K562 (cell line): ENCODE results near the gene SLC7A8. TPM values are rescaled to one million over a fixed set of nuclear protein-coding genes. Genes with fewer than 3 reads are reported as not detected.

ENCODE experiments used
- ASH1L ChIP-seq: fragments of 450-650 bp; IDR thresholded peaks from 2 replicates; pipeline ENCODE4 v1.6.1; 2018; ENCODE audit warnings: borderline replicate concordance, mild to moderate bottlenecking, low read depth; ENCODE audit not compliant: partially characterized antibody
- CEBPG ChIP-seq, 3 experiments: fragments of 200-800 bp in 1 of 3; sonication (Bioruptor generic) in 1 of 3; sonication (generic) in 1 of 3; formaldehyde crosslinking in 1 of 3; IDR thresholded peaks in 2 of 3; conservative IDR thresholded peaks in 1 of 3; 2 replicates each; pipeline versions ENCODE4 v1.6.1 to v1.8.0; 2016 to 2022; ENCODE audit warnings: missing compliant biosample characterization in 2 of 3, missing genetic modification characterization in 2 of 3, mild to moderate bottlenecking in 1 of 3, missing genetic modification reagents in 1 of 3
- CHCHD3 ChIP-seq: fragments of 250-450 bp; sonication (Bioruptor Pico); IDR thresholded peaks from 2 replicates; pipeline ENCODE4 v2.1.2; 2022; ENCODE audit warnings: mild to moderate bottlenecking
- FOXK2 ChIP-seq, 2 experiments: fragments of 450-650 bp; IDR thresholded peaks in 1 of 2; conservative IDR thresholded peaks in 1 of 2; 2 replicates each; pipeline ENCODE4 v1.6.1; 2016; ENCODE audit warnings: low read depth in 2 of 2, mild to moderate bottlenecking in 1 of 2
- GABPA ChIP-seq: fragments of 200-800 bp; sonication (Bioruptor generic); conservative IDR thresholded peaks from 2 replicates; pipeline ENCODE4 v1.6.1; 2016; ENCODE audit warnings: low read depth, missing genetic modification characterization, missing compliant biosample characterization
- HIVEP1 ChIP-seq: fragments of 250-450 bp; sonication (Bioruptor Pico); IDR thresholded peaks from 2 replicates; pipeline ENCODE4 v1.4.0; 2020; ENCODE audit warnings: mild to moderate bottlenecking
- HOMEZ ChIP-seq: fragments of 250-450 bp; sonication (Bioruptor Pico); IDR thresholded peaks from 2 replicates; pipeline ENCODE4 v1.4.0; 2020; ENCODE audit warnings: mild to moderate bottlenecking, moderate library complexity
- LEF1 ChIP-seq: fragments of 450-650 bp; IDR thresholded peaks from 2 replicates; pipeline ENCODE4 v1.6.1; 2016; ENCODE audit warnings: mild to moderate bottlenecking
- MAZ ChIP-seq, 2 experiments: fragments of 450-650 bp in 1 of 2; sonication (generic) in 1 of 2; formaldehyde crosslinking; IDR thresholded peaks in 1 of 2; conservative IDR thresholded peaks in 1 of 2; 2 replicates each; pipeline versions ENCODE4 v1.4.0 to v1.5.0; 2020; ENCODE audit warnings: mild to moderate bottlenecking in 1 of 2, missing genetic modification reagents in 1 of 2
- NR2C1 ChIP-seq, 2 experiments: fragments of 450-650 bp; IDR thresholded peaks; 2 replicates each; pipeline ENCODE4 v1.6.1; 2017; ENCODE audit warnings: mild to moderate bottlenecking in 2 of 2, antibody characterized with exemption in 1 of 2, inconsistent platforms in 1 of 2, missing compliant biosample characterization in 1 of 2, missing genetic modification characterization in 1 of 2
- PHF20 ChIP-seq: fragments of 450-650 bp; IDR thresholded peaks from 2 replicates; pipeline ENCODE4 v1.6.1; 2018; ENCODE audit not compliant: partially characterized antibody
- SFPQ ChIP-seq: fragments of 200-400 bp; formaldehyde crosslinking; IDR thresholded peaks from 2 replicates; pipeline ENCODE4 v1.6.1; 2017; ENCODE audit warnings: mild to moderate bottlenecking, low read depth, low read length, moderate library complexity
- SMAD1 ChIP-seq: fragments of 150-350 bp; IDR thresholded peaks from 2 replicates; pipeline ENCODE4 v1.6.1; 2014; ENCODE audit warnings: low read length, low read depth; ENCODE audit not compliant: partially characterized antibody
- TGIF2 ChIP-seq: sonication (generic); formaldehyde crosslinking; IDR thresholded peaks from 2 replicates; pipeline ENCODE4 v1.8.1; 2022; ENCODE audit warnings: mild to moderate bottlenecking, missing genetic modification reagents, moderate library complexity
- ZNF165 ChIP-seq: fragments of 250-450 bp; sonication (Bioruptor Pico); IDR thresholded peaks from 2 replicates; pipeline ENCODE4 v1.4.0; 2020; ENCODE audit warnings: borderline replicate concordance
- ZNF507 ChIP-seq: conservative IDR thresholded peaks from 2 replicates; pipeline ENCODE4 v1.6.1; 2017; ENCODE audit warnings: missing genetic modification characterization, missing compliant biosample characterization
- ZNF589 ChIP-seq: fragments of 200-800 bp; sonication (Bioruptor generic); IDR thresholded peaks from 2 replicates; pipeline ENCODE4 v1.6.1; 2016; ENCODE audit warnings: low read depth, missing genetic modification characterization, missing compliant biosample characterization
- polyA plus RNA-seq, 8 experiments: library from polyadenylated mRNA; depleted of rRNA in 4 of 8; stranded (reverse) in 5 of 8; unstranded in 3 of 8; fragments of >200 nt; fragmentation: Nextera tagmentation in 2 of 8; fragmentation: Illumina TruSeq in 1 of 8; extraction: Ambion mirVana in 2 of 8; extraction: Trizol in 1 of 8; gene quantifications; 2 replicates each; pipeline versions ENCODE4 v1.2.1 to v1.2.3, GENCODE V29; 2011 to 2014; ENCODE audit warnings: inconsistent platforms in 1 of 8, missing spikeins in 1 of 8
- total RNA-seq, 7 experiments: library from RNA; depleted of rRNA in 6 of 7; stranded (reverse); fragments of >200 nt in 6 of 7; fragmentation: Illumina TruSeq in 2 of 7; extraction: Trizol in 2 of 7; gene quantifications; 2 replicates each; pipeline versions ENCODE4 v1.2.1 to v1.2.3, GENCODE V29; 2011 to 2021; ENCODE audit warnings: low replicate concordance in 1 of 7
- TF ChIP-seq, protein P1 (sequence below): sonication (generic); formaldehyde crosslinking; IDR thresholded peaks from 2 replicates; pipeline ENCODE4 v1.8.0; 2022; ENCODE audit warnings: missing genetic modification reagents, mild to moderate bottlenecking, moderate library complexity, borderline replicate concordance
- TF ChIP-seq, protein P2 (sequence below): fragments of 450-650 bp; IDR thresholded peaks from 2 replicates; pipeline ENCODE4 v1.6.1; 2016
- TF ChIP-seq, protein P3 (sequence below): fragments of 250-450 bp; sonication (Bioruptor Pico); IDR thresholded peaks from 2 replicates; pipeline ENCODE4 v1.4.0; 2020; ENCODE audit warnings: borderline replicate concordance

SLC7A8 gene
- total and polyA plus RNA-seq, 9 of the 15 experiments (the other 6 are each of a cell fraction or from before 2014, with no cell fraction given), result 2.0 to 33.0 (median 6.0) TPM

DNA sequence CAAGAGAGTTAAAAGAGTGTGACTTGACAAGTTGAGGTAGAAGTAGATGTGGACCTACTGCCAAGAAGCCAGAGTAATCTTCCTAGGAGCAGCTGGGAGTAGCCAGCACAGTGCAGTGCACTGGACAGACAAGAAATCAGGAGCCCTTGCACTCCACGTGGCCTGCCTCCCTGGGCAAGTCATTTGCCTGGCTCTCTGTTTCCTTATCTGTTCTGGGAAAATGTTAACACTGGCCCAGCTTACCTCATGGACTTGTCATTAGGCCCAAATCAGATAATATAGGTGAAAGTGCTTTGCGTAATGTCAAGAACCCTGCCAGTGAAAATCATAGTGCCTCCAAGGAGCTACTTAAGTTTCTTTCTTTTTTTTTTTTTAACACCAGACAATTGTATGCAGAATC lies 19.2 kb downstream of the SLC7A8 start (continued):
- TF ChIP-seq LEF1 (no peak), CEBPG (CRISPR knock-in tag; IDR thresholded peaks at IDR 0.05) (no peak), CEBPG (tag; conservative IDR thresholded peaks at IDR 0.05 in 1 of 2, IDR thresholded peaks at IDR 0.05 in 1 of 2) (peak in 1 of 2 experiments; percentile 80; a peak in 3 of 4 replicates), TGIF2 (no peak), SFPQ (no peak), CHCHD3 (CRISPR knock-in tag) (no peak), PHF20 (no peak), NR2C1 (IDR thresholded peaks at IDR 0.05) (peak; percentile 62; the same call in 1 of the 2 replicates), NR2C1 (tag; IDR thresholded peaks at IDR 0.05) (peak; percentile 69; the same call in 1 of the 2 replicates), HOMEZ (CRISPR knock-in tag) (no peak), FOXK2 (conservative IDR thresholded peaks at IDR 0.05 in 1 of 2, IDR thresholded peaks at IDR 0.05 in 1 of 2; ENCODE audit: low read depth in 2 of 2) (peak in 1 of 2 experiments; percentile 48; a peak in 2 of 4 replicates), ZNF507 (tag) (no peak), ZNF589 (CRISPR knock-in tag) (no peak), HIVEP1 (CRISPR knock-in tag) (no peak), ASH1L (no peak), MAZ (CRISPR knock-in tag; conservative IDR thresholded peaks at IDR 0.05 in 1 of 2, IDR thresholded peaks at IDR 0.05 in 1 of 2) (no peak), SMAD1 (no peak), GABPA (tag) (0 out of 2 replicates have a peak, but pooled peaks have one; percentile 18), ZNF165 (CRISPR knock-in tag) (no peak)
- TF ChIP-seq, protein P1, sequence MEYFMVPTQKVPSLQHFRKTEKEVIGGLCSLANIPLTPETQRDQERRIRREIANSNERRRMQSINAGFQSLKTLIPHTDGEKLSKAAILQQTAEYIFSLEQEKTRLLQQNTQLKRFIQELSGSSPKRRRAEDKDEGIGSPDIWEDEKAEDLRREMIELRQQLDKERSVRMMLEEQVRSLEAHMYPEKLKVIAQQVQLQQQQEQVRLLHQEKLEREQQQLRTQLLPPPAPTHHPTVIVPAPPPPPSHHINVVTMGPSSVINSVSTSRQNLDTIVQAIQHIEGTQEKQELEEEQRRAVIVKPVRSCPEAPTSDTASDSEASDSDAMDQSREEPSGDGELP (CRISPR knock-in tag), result peak; percentile 51; the same call in 1 of the 2 replicates
- TF ChIP-seq, protein P2, sequence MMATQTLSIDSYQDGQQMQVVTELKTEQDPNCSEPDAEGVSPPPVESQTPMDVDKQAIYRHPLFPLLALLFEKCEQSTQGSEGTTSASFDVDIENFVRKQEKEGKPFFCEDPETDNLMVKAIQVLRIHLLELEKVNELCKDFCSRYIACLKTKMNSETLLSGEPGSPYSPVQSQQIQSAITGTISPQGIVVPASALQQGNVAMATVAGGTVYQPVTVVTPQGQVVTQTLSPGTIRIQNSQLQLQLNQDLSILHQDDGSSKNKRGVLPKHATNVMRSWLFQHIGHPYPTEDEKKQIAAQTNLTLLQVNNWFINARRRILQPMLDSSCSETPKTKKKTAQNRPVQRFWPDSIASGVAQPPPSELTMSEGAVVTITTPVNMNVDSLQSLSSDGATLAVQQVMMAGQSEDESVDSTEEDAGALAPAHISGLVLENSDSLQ, result peak; percentile 16; the same call in 1 of the 2 replicates
- TF ChIP-seq, protein P3, sequence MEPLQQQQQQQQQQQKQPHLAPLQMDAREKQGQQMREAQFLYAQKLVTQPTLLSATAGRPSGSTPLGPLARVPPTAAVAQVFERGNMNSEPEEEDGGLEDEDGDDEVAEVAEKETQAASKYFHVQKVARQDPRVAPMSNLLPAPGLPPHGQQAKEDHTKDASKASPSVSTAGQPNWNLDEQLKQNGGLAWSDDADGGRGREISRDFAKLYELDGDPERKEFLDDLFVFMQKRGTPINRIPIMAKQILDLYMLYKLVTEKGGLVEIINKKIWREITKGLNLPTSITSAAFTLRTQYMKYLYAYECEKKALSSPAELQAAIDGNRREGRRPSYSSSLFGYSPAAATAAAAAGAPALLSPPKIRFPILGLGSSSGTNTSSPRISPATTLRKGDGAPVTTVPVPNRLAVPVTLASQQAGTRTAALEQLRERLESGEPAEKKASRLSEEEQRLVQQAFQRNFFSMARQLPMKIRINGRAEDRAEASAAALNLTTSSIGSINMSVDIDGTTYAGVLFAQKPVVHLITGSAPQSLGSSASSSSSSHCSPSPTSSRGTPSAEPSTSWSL (CRISPR knock-in tag), result no peak
